Progenitor cell of endocrine pancreas (in vitro differentiated cells): ENCODE results near the gene TRPV2. TPM values are rescaled to one million over a fixed set of nuclear protein-coding genes. Genes with fewer than 3 reads are reported as not detected.

ENCODE experiments used
- DNase-seq: peaks from one replicate; pipeline ENCODE4 v3.0.0; 2021; ENCODE audit warnings: low spot score; ENCODE audit not compliant: unreplicated experiment
- H3K27ac Mint-ChIP-seq: 2 replicates; pipeline ENCODE4 v1.8.0; 2021; ENCODE audit warnings: mild to moderate bottlenecking, moderate library complexity, mixed read lengths
- H3K27me3 Mint-ChIP-seq: 2 replicates; pipeline ENCODE4 v1.8.0; 2021; ENCODE audit warnings: mixed read lengths
- H3K36me3 Mint-ChIP-seq: 2 replicates; pipeline ENCODE4 v1.8.0; 2022; ENCODE audit warnings: mixed read lengths; ENCODE audit not compliant: insufficient read depth
- H3K4me1 Mint-ChIP-seq: 2 replicates; pipeline ENCODE4 v1.8.0; 2021; ENCODE audit warnings: low read depth, mixed read lengths
- H3K4me3 Mint-ChIP-seq: 2 replicates; pipeline ENCODE4 v1.8.0; 2021; ENCODE audit warnings: low read depth, mild to moderate bottlenecking, moderate library complexity, mixed read lengths
- H3K9me3 Mint-ChIP-seq: 2 replicates; pipeline ENCODE4 v1.8.0; 2021; ENCODE audit warnings: low read depth, mixed read lengths
- CTCF ChIP-seq: fragments of 200-600 bp; sonication (generic); IDR thresholded peaks from one replicate; pipeline ENCODE4 v1.5.0; 2021; ENCODE audit warnings: antibody characterized with exemption, mild to moderate bottlenecking; ENCODE audit not compliant: unreplicated experiment
- total RNA-seq: library from RNA; stranded (reverse); gene quantifications from 2 replicates; pipeline ENCODE4 v1.2.1, GENCODE V29; 2021

The TRPV2 gene
- total RNA-seq, 1 donor from 2014 or later = 2.1 TPM

- Mint-ChIP-seq H3K27ac (no peak overlapping the region), H3K9me3 (no peaks in the 10 kb centered on the region), H3K4me3 (no peak overlapping the region), H3K36me3 (peaks cover 2% of the 10 kb centered on the region), H3K27me3 (no peaks in the 10 kb centered on the region), H3K4me1 (peaks cover 9% of the 10 kb centered on the region)
- peak; percentile 15 for TF ChIP-seq CTCF
- no peak for DNase-seq
Measured at GRCh38 chr17:16463358-16464302, 48.3 kb downstream of the TRPV2 start.

GRCh38 chr17:16464303-16465051, 49.1 kb downstream of the TRPV2 start:
- no peak overlapping the region for H3K4me3 Mint-ChIP-seq
- no peaks in the 10 kb centered on the region for H3K36me3 Mint-ChIP-seq
- no peak overlapping the region for H3K27ac Mint-ChIP-seq
- no peaks in the 10 kb centered on the region for H3K27me3 Mint-ChIP-seq
- TF ChIP-seq CTCF = no peak
- H3K4me1 Mint-ChIP-seq = peaks cover 9% of the 10 kb centered on the region
- no peak for DNase-seq
- H3K9me3 Mint-ChIP-seq = no peaks in the 10 kb centered on the region

- TF ChIP-seq CTCF = no peak
- Mint-ChIP-seq H3K27ac (no peak overlapping the region), H3K4me3 (no peak overlapping the region), H3K9me3 (no peaks in the 10 kb centered on the region), H3K27me3 (no peaks in the 10 kb centered on the region), H3K4me1 (peaks cover 6% of the 10 kb centered on the region), H3K36me3 (no peaks in the 10 kb centered on the region)
- no peak for DNase-seq
Measured at GRCh38 chr17:16465052-16465312, 49.6 kb downstream of the TRPV2 start.

- TF ChIP-seq CTCF = no peak
- peaks cover 2% of the 10 kb centered on the region for H3K4me1 Mint-ChIP-seq
- H3K27ac Mint-ChIP-seq = no peak overlapping the region
Measured at GRCh38 chr17:16465861-16466338, 50.5 kb downstream of the TRPV2 start.

GRCh38 chr17:16466407-16466806, 51.0 kb downstream of the TRPV2 start:
- H3K36me3 Mint-ChIP-seq = no peaks in the 10 kb centered on the region
- H3K27me3 Mint-ChIP-seq = no peaks in the 10 kb centered on the region
- H3K9me3 Mint-ChIP-seq = no peaks in the 10 kb centered on the region
- no peak for DNase-seq
- no peak for TF ChIP-seq CTCF
- peaks cover 2% of the 10 kb centered on the region for H3K4me1 Mint-ChIP-seq
- H3K27ac Mint-ChIP-seq = no peak overlapping the region
- H3K4me3 Mint-ChIP-seq = no peak overlapping the region

More at GRCh38 chr17:16465861-16466338, 50.5 kb downstream of the TRPV2 start:
- no peaks in the 10 kb centered on the region for H3K9me3 Mint-ChIP-seq
- H3K36me3 Mint-ChIP-seq = no peaks in the 10 kb centered on the region
- H3K27me3 Mint-ChIP-seq = no peaks in the 10 kb centered on the region
- DNase-seq = no peak
- H3K4me3 Mint-ChIP-seq = no peak overlapping the region
